ENCODE data around the gene LIPC. TPM values are rescaled to one million over a fixed set of nuclear protein-coding genes. Genes with fewer than 3 reads are reported as not detected.

Gene LIPC
- total RNA-seq, 1 donor from 2014 or later: not detected

DNA sequence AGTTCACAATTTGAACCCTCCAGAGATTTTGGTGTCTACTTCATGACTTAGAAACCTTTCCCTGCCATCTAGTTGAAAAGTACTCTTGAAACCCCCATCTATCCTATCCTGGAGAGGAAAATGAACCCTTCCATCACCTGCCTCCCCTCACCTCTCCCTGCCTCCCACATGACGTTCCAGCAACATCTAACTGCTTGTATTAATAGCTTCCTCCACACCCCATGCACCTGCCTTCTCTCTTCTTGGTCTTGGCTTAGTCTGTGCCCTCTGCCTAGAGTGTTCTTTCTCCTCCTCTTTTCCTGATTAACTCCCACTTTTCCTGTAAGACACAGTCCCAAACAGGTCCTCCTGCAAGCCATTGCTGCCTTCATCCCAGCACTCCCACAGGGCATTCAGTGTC, 107.8 kb downstream of the LIPC start:
- no peaks in the 10 kb centered on the region for H3K4me1 ChIP-seq
- no peaks in the 10 kb centered on the region for H3K27me3 ChIP-seq
- intact Hi-C loops (cut with DNase I): no loop called here
- H3K4me3 ChIP-seq: no peak overlapping the region
- no peaks in the 10 kb centered on the region for H3K9me3 ChIP-seq
- H3K27ac ChIP-seq: no peak overlapping the region
- TF ChIP-seq, protein P1, sequence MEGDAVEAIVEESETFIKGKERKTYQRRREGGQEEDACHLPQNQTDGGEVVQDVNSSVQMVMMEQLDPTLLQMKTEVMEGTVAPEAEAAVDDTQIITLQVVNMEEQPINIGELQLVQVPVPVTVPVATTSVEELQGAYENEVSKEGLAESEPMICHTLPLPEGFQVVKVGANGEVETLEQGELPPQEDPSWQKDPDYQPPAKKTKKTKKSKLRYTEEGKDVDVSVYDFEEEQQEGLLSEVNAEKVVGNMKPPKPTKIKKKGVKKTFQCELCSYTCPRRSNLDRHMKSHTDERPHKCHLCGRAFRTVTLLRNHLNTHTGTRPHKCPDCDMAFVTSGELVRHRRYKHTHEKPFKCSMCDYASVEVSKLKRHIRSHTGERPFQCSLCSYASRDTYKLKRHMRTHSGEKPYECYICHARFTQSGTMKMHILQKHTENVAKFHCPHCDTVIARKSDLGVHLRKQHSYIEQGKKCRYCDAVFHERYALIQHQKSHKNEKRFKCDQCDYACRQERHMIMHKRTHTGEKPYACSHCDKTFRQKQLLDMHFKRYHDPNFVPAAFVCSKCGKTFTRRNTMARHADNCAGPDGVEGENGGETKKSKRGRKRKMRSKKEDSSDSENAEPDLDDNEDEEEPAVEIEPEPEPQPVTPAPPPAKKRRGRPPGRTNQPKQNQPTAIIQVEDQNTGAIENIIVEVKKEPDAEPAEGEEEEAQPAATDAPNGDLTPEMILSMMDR (IDR thresholded peaks at IDR 0.05): no peak
- no peak for DNase-seq (ENCODE audit: low spot score in 2 of 2)
- no peaks in the 10 kb centered on the region for H3K36me3 ChIP-seq

DNA sequence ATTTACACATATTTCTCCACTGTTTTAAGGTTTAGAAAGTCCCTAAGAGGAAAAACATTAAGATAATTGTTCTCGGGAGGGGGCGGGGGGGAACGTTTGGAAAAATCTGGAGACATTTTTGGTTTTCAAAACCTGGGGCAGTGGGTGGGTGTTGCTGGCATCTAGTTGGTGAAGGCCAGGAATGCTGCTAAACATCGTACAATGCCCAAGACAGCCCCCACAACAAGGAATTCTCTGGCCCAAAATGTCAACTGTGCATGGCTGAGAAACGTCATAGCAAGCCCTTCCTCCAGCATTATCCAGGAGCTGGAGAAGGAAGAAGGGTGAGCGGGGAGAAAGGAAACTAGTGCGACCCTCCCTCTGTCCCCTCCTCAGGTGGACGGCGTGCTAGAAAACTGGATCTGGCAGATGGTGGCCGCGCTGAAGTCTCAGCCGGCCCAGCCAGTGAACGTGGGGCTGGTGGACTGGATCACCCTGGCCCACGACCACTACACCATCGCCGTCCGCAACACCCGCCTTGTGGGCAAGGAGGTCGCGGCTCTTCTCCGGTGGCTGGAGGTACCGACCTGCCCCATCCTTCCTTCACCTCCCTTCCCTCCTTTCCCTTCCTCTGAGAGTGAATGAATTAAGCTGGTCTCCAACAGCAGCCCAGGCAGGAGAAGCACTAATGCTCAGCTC, 109.8 kb downstream of the LIPC start:
- intact Hi-C loops (cut with DNase I): no loop called here
- Histone ChIP-seq H3K27me3 (no peaks in the 10 kb centered on the region), H3K27ac (no peak overlapping the region), H3K4me1 (peaks cover 0 to 2% of the 10 kb centered on the region in 2 donors), H3K36me3 (no peaks in the 10 kb centered on the region), H3K9me3 (no peaks in the 10 kb centered on the region), H3K4me3 (no peak overlapping the region)
- TF ChIP-seq, protein P1 (IDR thresholded peaks at IDR 0.05): no peak
- DNase-seq (ENCODE audit: low spot score in 2 of 2): no peak

DNA sequence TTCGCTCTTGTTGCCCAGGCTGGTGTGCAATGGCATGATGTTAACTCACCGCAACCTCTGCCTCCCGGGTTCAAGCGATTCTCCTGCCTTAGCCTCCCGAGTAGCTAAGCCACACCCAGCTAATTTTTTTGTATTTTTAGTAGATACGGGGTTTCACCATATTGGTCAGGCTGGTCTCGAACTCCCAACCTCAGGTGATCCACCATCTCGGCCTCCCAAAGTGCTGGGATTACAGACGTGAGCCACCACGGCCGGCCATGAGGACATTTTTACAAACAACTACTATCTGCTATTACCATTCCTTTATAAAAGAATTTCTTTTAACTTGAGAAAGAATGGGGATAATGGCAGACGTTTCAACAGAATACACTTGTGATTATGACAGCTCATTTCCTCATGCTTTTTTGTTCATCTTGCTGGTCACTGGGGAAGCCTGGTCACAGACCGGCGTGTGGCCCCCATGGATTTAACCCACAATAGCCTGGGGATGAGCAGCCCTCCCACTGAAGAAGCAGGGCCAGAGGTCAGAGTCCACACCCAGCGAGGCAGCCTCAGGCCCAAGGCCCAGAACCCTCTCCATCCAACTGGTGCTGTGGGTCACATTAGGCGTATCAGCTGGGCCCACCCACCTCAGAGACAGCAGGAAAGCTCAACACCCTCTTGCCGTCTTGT, 112.0 kb downstream of the LIPC start:
- Histone ChIP-seq H3K27me3 (no peaks in the 10 kb centered on the region), H3K27ac (no peak overlapping the region), H3K4me1 (peaks cover 0 to 10% of the 10 kb centered on the region in 2 donors), H3K36me3 (no peaks in the 10 kb centered on the region), H3K9me3 (no peaks in the 10 kb centered on the region), H3K4me3 (no peak overlapping the region)
- TF ChIP-seq, protein P1 (IDR thresholded peaks at IDR 0.05): no peak
- no peak for DNase-seq (ENCODE audit: low spot score in 2 of 2)
- intact Hi-C loops (cut with DNase I): no loop called here

DNA sequence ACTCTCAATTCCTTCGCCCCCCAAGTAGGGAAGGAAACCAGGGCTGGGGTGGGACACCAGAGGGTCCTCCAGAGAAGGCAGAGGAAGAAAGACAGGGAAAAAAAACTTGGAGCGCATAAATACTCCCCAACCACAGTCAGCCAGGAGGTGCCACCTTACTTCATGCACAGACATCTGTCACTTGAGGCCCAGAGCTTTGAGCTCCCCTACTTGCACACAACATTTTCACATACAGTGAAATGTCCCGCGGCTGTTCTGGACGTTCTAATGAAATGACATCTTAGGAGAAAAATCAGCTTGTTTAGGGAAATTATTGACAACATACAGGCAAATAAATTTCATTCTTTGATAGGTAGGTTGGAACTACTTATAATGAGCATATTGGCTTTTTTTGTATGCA, 113.0 kb downstream of the LIPC start:
- H3K36me3 ChIP-seq: no peaks in the 10 kb centered on the region
- intact Hi-C loops (cut with DNase I): loop anchor here (5.0 kb wide), 2 partner anchors 52 to 212 kb away; no protein-coding TSS in a partner anchor
- DNase-seq (ENCODE audit: low spot score in 2 of 2): no peak
- H3K4me1 ChIP-seq: peaks cover 0 to 10% of the 10 kb centered on the region in 2 donors
- TF ChIP-seq, protein P1 (IDR thresholded peaks at IDR 0.05): no peak
- H3K27me3 ChIP-seq: no peaks in the 10 kb centered on the region
- no peak overlapping the region for H3K27ac ChIP-seq
- no peaks in the 10 kb centered on the region for H3K9me3 ChIP-seq
- no peak overlapping the region for H3K4me3 ChIP-seq

DNA sequence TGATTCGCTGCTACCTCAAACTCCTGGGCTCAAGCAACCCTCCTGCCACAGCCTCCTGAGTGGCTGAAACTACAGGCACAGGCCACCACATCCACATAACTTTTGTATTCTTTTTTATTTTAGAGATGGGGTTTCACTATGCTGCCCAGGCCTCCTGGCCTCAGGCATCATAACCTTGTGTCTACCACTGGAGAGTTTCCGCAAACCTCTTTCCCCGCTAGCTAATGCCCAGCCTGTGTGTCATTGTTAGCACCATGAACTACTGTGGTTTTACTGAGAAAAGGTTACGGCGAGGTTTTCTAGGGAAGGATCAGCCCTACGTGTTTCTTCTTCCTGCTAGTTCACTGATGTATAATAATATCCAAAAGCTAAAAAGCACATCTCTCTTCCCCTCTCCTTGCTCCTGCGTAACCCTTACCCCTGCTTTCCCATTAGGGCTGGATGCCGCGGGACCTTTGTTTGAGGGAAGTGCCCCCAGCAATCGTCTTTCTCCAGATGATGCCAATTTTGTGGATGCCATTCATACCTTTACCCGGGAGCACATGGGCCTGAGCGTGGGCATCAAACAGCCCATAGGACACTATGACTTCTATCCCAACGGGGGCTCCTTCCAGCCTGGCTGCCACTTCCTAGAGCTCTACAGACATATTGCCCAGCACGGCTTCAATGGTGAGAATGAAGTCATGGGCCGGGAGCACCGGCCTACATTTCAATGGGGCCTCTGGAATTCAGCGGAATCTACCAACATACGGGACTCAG, 113.7 kb downstream of the LIPC start:
- Histone ChIP-seq H3K27me3 (no peaks in the 10 kb centered on the region), H3K4me1 (peaks cover 0 to 10% of the 10 kb centered on the region in 2 donors), H3K4me3 (no peak overlapping the region), H3K27ac (peak overlapping the region in 1 of 2 donors; percentile 51), H3K36me3 (no peaks in the 10 kb centered on the region), H3K9me3 (no peaks in the 10 kb centered on the region)
- TF ChIP-seq, protein P1 (IDR thresholded peaks at IDR 0.05): no peak
- DNase-seq (ENCODE audit: low spot score in 2 of 2): no peak
- intact Hi-C loops (cut with DNase I): loop anchor here (5.0 kb wide), 2 partner anchors 53 to 213 kb away; no protein-coding TSS in a partner anchor

All from ascending aorta (tissue), 2 donors.